GM10266 (cell line): ENCODE results near the gene PWP2.
"Not testable (repeated sequence)": the region's sequence is repeated elsewhere in the genome, so short reads cannot be mapped to it uniquely, and the experiment has no call there.

Source experiments
- DNase-seq: peaks from one replicate; pipeline ENCODE4 v3.0.0; 2012; ENCODE audit errors: extremely low spot score

The PWP2 gene

DNA sequence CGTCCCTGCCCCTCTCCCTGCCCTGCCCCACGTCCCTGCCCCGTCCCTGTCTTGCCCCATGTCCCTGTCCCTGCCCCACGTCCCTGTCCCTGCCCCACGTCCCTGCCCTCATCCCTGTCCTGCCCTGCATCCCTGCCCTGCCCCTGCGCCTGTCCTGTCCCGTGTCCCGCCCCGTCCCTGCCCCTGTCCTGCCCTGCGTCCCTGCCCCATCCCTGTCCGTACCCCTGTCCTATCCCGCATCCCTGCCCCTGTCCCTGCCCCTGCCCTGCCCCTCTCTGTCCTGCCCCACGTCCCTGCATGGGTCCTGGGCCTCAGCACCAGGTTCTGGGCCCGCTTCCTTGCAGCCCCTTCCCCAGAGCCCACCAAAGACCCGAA, 53.1 kb downstream of the PWP2 start:
- not testable (repeated sequence) for DNase-seq

DNA sequence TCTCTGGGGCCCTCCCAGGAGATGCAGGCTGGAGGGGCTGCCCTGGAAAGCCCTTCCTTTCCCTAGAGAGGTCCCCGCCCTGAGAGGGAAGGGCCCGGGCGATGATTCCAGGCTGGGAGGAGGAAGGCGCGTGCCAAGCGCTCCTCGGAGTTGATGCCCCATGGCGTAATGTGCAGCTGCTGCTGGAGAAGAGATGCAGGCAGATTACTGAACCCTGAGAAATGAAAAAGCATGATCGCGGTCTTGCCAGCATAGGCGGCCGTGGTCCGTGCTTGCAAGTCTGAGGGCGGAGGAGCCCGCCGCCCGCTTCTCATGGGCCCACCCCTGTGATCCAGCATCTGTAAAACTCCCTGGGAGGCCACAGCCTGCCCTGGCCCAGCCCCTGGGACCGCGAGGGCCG, 53.6 kb downstream of the PWP2 start:
- DNase-seq, result not testable (repeated sequence)

DNA sequence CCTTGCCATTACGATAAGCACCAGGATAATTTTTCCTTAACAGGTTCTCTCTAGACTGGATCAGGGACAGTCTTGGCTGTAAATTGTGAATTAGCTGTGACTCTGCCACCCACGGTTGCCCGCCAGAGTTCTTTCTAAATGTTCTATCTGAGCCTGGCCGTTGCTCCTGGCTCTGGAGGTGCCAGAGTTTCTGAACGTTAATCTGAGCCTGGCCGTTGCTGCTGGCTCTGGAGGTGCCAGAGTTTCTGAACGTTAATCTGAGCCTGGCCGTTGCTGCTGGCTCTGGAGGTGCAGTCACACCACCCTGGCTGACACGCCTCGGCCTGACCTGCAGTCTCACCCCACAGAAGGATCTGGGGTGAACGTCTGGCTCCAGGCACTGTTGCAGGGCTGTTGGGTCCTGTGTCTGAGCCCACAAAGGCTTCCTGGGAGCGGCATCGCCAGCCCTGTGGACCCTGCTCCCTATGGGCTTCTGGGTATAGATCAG, 56.0 kb downstream of the PWP2 start:
- DNase-seq, result not testable (repeated sequence)

DNA sequence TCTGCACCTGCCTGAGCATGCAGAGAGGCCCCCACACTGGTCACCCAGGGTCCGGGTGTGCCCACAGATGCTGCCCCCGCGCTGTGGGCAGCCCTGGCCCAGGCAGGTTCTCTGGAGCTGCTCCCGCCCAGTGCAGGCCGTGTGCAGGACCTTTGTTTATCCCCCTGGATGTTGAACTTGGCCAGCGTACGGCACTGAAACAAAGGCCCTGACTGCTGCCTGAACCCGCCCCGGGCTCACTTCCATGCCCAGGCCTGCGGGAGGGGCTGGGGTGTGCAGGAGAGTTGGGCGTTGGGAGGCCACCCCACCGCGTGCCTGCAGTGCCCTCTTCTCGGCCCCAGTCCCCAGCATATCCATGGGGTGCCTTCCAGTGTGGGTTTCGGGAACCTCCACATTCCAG, 58.7 kb downstream of the PWP2 start:
- DNase-seq, result not testable (repeated sequence)

DNA sequence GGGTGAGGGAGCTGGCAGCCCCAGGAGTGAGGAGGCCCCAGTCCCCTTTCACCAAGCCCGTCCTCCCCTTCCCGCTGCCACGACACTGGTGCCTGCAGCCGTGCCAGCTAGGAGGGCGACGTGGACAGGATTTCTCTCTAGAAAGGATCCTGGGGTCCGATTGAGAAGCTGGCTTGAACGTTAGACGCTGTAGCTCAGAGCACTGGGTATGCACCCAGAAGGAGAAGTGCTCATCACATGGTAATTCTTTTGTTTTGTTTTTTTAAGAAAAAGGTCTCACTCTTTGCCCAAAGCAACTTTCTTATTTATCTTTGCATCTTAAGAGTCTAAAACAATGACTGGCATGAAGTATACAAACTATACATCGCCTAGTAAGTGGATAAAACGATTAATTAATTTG, 60.3 kb downstream of the PWP2 start:
- not testable (repeated sequence) for DNase-seq

DNA sequence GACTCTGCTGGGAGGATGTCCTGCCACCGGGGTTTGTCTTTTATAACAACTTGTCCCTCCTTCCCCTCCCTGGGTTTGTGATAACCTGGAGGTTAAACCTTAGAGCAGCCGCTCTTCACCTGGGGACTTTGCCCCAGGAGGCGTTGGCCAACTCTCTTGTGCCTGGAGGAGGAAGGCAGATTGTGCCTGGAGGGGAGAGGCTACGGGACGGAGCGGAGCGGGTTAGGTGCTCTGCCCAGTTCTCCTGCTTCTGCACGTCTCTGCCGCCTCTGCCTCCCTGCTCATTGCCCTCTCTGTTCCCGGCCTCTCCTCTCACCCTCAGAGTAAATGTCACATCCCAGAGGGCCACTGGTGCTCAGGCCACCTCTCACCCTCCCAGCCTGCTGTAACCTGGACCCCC, 63.1 kb downstream of the PWP2 start:
- DNase-seq, result not testable (repeated sequence)

DNA sequence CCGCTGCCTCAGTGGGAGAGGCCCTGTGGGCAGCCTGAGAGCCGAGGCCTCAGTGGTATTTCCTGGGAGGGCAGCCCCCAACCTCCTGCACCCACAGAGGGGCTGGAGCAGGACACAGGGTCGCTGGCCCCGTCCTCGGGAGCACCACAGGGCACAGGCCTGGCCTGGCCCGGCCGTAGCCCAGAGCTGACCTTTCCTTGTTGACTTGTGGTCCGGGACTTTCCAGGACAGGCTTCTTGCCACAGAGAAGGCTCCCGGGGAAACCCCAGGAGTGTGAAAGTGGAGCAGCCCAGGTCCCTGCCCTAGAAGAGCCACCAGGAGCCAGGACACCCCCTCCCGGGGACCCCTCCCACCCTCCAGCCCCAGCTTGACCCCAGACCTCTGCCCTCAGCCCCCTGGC, 63.7 kb downstream of the PWP2 start:
- not testable (repeated sequence) for DNase-seq

DNA sequence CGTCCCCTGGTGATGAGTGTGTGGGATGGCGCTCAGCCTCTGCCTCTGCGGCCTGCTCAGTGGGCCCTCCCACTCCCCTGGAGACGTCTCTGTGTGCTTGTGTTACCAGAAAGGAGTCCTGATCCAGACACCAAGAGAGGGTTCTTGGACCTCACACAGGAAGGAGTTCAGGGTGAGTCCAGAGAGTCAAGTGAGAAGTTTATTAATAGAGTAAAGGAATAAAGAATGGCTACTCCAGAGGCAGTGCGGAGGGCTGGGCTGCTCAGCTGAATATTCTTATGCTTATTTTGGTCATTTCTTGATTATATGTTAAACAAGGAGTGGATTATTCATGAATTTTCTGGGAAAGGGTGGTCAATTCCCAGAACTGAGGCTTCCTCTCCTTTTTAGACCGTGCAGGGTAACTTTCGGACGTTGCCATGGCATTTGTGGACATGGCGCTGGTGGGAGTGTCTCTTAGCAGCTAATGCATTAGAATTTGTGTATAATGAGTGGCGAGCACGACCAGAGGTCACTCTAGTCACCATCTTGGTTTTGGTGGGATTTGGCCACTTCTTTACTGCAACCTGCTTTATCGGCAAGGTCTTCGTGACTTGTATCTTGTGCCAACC, 64.9 kb downstream of the PWP2 start:
- not testable (repeated sequence) for DNase-seq

DNA sequence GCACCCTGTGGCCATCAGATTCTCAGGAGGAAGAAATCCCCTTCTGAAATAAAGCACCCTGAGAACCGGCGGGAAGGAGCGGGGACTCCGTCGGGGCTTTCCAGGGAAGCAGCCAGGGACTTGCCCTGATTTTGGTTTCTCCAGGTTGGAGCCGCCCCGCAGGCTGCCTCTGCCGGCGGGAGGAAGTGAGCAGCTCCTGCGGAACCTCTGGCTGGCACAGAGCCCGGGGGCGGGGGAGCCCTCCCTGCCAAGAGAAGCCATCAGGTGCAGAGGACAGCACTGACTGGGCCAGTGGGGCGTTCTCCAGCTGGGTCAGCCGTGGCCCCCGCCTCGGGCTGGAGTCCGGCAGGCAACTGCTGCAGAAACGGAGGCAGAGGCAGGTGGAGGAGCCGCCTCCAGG, 65.5 kb downstream of the PWP2 start:
- DNase-seq, result not testable (repeated sequence)

DNA sequence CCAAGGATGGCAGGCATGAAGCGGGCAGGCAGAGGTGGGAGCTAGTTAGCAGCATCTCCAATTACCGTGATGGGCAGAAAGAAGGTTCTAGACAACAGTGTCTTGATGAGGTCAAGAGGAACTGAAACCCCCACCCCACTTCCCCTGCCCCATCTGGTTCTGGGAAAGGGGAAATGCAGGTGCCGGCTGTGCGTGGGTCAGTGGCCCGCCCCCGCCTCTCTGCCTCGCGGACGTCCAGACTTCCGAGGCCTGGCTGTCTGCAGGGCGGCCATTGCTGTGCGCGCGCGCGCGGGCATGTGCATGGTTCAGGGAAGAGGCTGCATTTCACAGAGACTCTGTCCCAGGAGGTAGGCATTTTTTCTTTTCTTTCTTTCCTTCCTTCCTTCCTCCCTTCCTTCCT, 68.0 kb downstream of the PWP2 start:
- DNase-seq, result not testable (repeated sequence)

DNA sequence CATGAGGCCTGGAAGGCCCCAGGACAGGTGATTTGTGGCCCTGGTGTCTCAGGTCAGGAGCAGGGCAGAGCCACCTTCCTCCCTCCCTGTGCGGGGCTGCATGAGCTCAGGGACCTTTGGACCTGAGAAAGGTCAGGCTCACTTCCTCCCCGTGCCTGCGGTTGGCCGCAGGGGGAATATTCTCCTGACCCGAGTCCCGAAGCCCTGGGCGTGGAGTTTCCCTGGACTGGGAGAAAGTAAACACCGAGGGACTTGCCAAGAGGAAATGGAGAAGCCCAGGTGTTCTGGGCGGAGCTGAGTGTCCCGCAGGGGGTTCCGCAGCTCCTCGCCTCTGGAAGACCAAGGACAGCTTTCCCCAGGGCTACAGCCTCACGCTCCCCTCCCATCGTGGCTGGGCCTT, 68.9 kb downstream of the PWP2 start:
- DNase-seq, result not testable (repeated sequence)
